ENCODE results near the gene SLC7A1. TPM values are rescaled to one million over a fixed set of nuclear protein-coding genes. Genes with fewer than 3 reads are reported as not detected.

SLC7A1 gene
- total RNA-seq, 5 donors from 2014 or later (not counting 1 experiment from before 2014, with no cell fraction given), result 20.0 to 62.9 (median 57.9) TPM

DNA sequence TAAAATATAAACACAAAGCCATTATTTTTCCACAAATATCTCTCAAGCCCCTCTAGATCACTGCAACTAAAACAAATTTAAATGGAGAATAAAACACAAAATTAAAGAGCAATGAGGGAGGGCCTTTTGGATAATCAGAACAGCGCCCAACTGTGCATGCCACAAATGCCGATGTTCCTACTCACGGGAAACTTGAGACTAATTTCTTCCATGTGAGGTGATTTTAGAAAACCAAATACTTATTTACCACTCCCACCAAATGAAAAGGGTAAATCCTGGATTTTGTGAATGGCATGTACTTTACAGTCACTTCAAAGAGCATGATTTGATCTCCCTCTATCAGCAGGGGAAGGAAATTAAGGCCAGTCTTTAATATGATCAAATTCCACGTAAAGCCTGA is 74.8 kb downstream of the SLC7A1 start:
- no peaks in the 10 kb centered on the region for H3K27me3 Mint-ChIP-seq
- POLR2A ChIA-PET, result no interaction called here

DNA sequence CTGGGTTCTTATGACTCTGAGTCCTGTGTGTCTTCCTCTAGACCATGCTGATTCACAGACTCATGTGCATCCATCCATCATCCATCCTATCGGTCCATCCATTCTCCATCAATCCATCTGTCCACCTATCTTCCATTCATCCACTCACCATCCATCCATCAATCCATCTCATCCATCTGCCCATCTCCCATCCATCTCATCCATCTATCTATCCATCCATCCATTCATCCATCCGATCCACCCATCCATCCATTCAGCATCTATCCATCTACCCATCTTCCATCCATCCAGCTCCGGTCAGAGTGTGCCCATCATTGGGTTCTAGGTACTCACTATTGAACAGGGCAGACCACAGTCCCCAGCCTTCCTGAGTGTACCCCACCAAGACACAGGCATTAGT is 75.6 kb downstream of the SLC7A1 start:
- no peaks in the 10 kb centered on the region for H3K4me1 ChIP-seq (ENCODE audit: control insufficient read depth in 1 of 2, extremely low read depth in 1 of 2, insufficient read depth in 2 of 2, low read length in 2 of 2)
- no peak overlapping the region for H3K4me3 Mint-ChIP-seq
- DNase-seq (no peak), ATAC-seq (replicated peaks in 1 of 4) (no peak)
- no peaks in the 10 kb centered on the region for H3K27me3 ChIP-seq (replicated peaks in 1 of 2; ENCODE audit: control insufficient read depth in 2 of 2, extremely low read depth in 1 of 2, insufficient read depth in 2 of 2, low read length in 1 of 2)
- ChIA-PET POLR2A (no interaction called here), CTCF (no interaction called here)
- 100% methylated on average over 1 of the region's 3 CpGs for WGBS (ENCODE audit: insufficient coverage)
- H3K4me3 ChIP-seq (ENCODE audit: control insufficient read depth in 1 of 2, extremely low read depth in 1 of 2, low read length in 1 of 2), result no peak overlapping the region
- peaks cover 25 to 85% of the 10 kb centered on the region in 2 donors for H3K36me3 ChIP-seq (ENCODE audit: control insufficient read depth in 2 of 2, extremely low read depth in 1 of 2, insufficient read depth in 1 of 2, low read length in 1 of 2)
- peaks cover 53% of the 10 kb centered on the region for H3K36me3 Mint-ChIP-seq
- H3K9me3 ChIP-seq, result no peaks in the 10 kb centered on the region
- no peak overlapping the region for H3K27ac ChIP-seq (ENCODE audit: low read length)
- H3K27ac Mint-ChIP-seq, result no peak overlapping the region
- no peaks in the 10 kb centered on the region for H3K27me3 Mint-ChIP-seq
- H3K4me1 Mint-ChIP-seq, result no peaks in the 10 kb centered on the region
- no peaks in the 10 kb centered on the region for H3K9me3 Mint-ChIP-seq

More for the DNA sequence above, 74.8 kb downstream of the SLC7A1 start:
- Histone ChIP-seq H3K4me3 (ENCODE audit: control insufficient read depth in 1 of 2, extremely low read depth in 1 of 2, low read length in 1 of 2) (no peak overlapping the region), H3K9me3 (no peaks in the 10 kb centered on the region), H3K4me1 (ENCODE audit: control insufficient read depth in 1 of 2, extremely low read depth in 1 of 2, insufficient read depth in 2 of 2, low read length in 2 of 2) (no peaks in the 10 kb centered on the region), H3K36me3 (ENCODE audit: control insufficient read depth in 2 of 2, extremely low read depth in 1 of 2, insufficient read depth in 1 of 2, low read length in 1 of 2) (peaks cover 27 to 81% of the 10 kb centered on the region in 2 donors), H3K27me3 (replicated peaks in 1 of 2; ENCODE audit: control insufficient read depth in 2 of 2, extremely low read depth in 1 of 2, insufficient read depth in 2 of 2, low read length in 1 of 2) (no peaks in the 10 kb centered on the region), H3K27ac (ENCODE audit: low read length) (no peak overlapping the region)
- ATAC-seq (replicated peaks in 1 of 4) (no peak), DNase-seq (no peak)
- CTCF ChIA-PET, result no interaction called here
- Mint-ChIP-seq H3K4me1 (no peaks in the 10 kb centered on the region), H3K36me3 (peaks cover 53% of the 10 kb centered on the region), H3K4me3 (no peak overlapping the region), H3K9me3 (no peaks in the 10 kb centered on the region), H3K27ac (no peak overlapping the region)
- no CpG with 5 or more reads among the region's 4 CpGs for WGBS (ENCODE audit: insufficient coverage)

DNA sequence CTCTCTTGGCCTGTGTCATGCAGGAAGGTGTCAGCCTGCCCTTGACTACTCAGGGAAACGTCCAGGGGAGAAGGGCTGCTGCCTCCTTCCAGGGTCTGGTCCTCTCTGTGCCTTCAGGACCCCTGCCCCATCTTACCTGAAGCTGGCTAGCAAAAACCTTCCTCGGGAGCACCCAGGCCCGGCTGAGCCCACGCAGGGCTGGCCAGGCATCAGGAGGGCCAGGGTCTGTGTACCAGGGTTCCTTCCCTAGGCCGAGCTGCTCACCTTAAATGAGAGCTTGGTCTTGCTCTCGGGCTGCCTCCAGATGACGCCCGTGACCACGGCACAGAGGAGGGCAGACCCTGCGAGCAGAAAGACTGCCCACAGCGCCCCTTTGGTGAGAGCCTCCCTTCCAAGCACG is 78.6 kb downstream of the SLC7A1 start:
- no peak for ATAC-seq (replicated peaks in 1 of 4)
- Mint-ChIP-seq H3K36me3 (peaks cover 45% of the 10 kb centered on the region), H3K27me3 (no peaks in the 10 kb centered on the region), H3K9me3 (no peaks in the 10 kb centered on the region), H3K27ac (no peak overlapping the region), H3K4me3 (no peak overlapping the region), H3K4me1 (no peaks in the 10 kb centered on the region)
- H3K4me1 ChIP-seq (ENCODE audit: control insufficient read depth in 1 of 2, extremely low read depth in 1 of 2, insufficient read depth in 2 of 2, low read length in 2 of 2), result no peaks in the 10 kb centered on the region
- H3K36me3 ChIP-seq (ENCODE audit: control insufficient read depth in 2 of 2, extremely low read depth in 1 of 2, insufficient read depth in 1 of 2, low read length in 1 of 2), result peaks cover 16 to 71% of the 10 kb centered on the region in 2 donors
- WGBS (ENCODE audit: insufficient coverage), result 100% methylated on average over 5 of the region's 12 CpGs
- POLR2A ChIA-PET, result no interaction called here
- no peak for DNase-seq
- H3K9me3 ChIP-seq, result no peaks in the 10 kb centered on the region
- H3K27ac ChIP-seq (ENCODE audit: low read length), result no peak overlapping the region
- H3K27me3 ChIP-seq (replicated peaks in 1 of 2; ENCODE audit: control insufficient read depth in 2 of 2, extremely low read depth in 1 of 2, insufficient read depth in 2 of 2, low read length in 1 of 2), result no peaks in the 10 kb centered on the region
- H3K4me3 ChIP-seq (ENCODE audit: control insufficient read depth in 1 of 2, extremely low read depth in 1 of 2, low read length in 1 of 2), result no peak overlapping the region
- CTCF ChIA-PET, result no interaction called here

DNA sequence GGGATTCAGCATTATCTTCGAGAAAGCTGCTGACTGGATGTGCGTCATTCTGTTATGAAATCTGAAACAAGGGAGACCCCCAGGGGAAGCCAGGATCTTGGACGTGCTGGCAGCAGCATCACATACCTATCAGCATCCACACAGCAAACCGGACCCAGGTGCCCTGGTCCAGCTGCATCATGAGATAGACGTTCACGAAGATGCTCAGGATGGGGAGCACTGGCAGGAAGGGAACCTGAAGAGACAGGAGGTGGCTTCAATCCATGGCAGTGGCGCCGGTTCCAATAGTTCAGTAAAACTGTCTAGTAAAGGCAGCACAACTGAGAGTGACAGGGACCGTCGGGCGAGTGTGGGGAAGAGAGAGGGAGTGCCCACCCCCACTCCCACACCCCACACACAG is 79.5 kb downstream of the SLC7A1 start:
- H3K4me1 ChIP-seq (ENCODE audit: control insufficient read depth in 1 of 2, extremely low read depth in 1 of 2, insufficient read depth in 2 of 2, low read length in 2 of 2), result no peaks in the 10 kb centered on the region
- no peak overlapping the region for H3K27ac ChIP-seq (ENCODE audit: low read length)
- H3K36me3 ChIP-seq (ENCODE audit: control insufficient read depth in 2 of 2, extremely low read depth in 1 of 2, insufficient read depth in 1 of 2, low read length in 1 of 2), result peaks cover 14 to 64% of the 10 kb centered on the region in 2 donors
- no peaks in the 10 kb centered on the region for H3K27me3 ChIP-seq (replicated peaks in 1 of 2; ENCODE audit: control insufficient read depth in 2 of 2, extremely low read depth in 1 of 2, insufficient read depth in 2 of 2, low read length in 1 of 2)
- Mint-ChIP-seq H3K36me3 (peaks cover 38% of the 10 kb centered on the region), H3K27ac (no peak overlapping the region), H3K9me3 (no peaks in the 10 kb centered on the region), H3K27me3 (no peaks in the 10 kb centered on the region), H3K4me1 (no peaks in the 10 kb centered on the region), H3K4me3 (no peak overlapping the region)
- ChIA-PET POLR2A (no interaction called here), CTCF (interaction anchor here in 1 of 2 donors (0.6 kb wide), 1 partner anchor 598 kb away, joined by 5 read pairs; no protein-coding TSS in a partner anchor)
- no peaks in the 10 kb centered on the region for H3K9me3 ChIP-seq
- ATAC-seq (replicated peaks in 1 of 4) (no peak), DNase-seq (no peak)
- 97% methylated on average over 6 of the region's 11 CpGs for WGBS (ENCODE audit: insufficient coverage)
- H3K4me3 ChIP-seq (ENCODE audit: control insufficient read depth in 1 of 2, extremely low read depth in 1 of 2, low read length in 1 of 2), result no peak overlapping the region

DNA sequence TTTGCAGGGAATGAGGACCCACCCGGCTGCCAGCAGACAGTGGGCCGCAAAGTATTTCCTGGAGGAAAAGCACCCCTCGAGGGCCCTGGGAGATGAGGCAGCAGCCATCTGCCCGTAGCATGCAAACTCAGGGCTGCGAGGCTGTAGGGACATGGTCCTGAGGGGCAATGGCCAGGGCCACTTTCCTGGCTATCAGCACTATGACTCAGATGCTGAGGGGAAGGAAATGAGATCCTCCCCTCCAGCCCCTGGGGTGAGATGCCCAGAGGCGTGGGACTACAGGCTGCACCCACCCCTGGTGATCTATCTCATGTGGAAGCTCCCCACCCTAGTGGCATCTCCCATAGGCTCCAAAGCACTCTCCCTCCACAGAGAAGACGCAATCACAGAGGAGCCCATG is 80.1 kb downstream of the SLC7A1 start:
- no peak overlapping the region for H3K4me3 Mint-ChIP-seq
- DNase-seq (no peak), ATAC-seq (replicated peaks in 1 of 4) (no peak)
- H3K27ac ChIP-seq (ENCODE audit: low read length), result no peak overlapping the region
- POLR2A ChIA-PET, result no interaction called here
- CTCF ChIA-PET, result interaction anchor here in 1 of 2 donors (0.6 kb wide), 2 partner anchors 598 to 1154 kb away, joined by 5 to 8 read pairs; no protein-coding TSS in a partner anchor
- peaks cover 14 to 59% of the 10 kb centered on the region in 2 donors for H3K36me3 ChIP-seq (ENCODE audit: control insufficient read depth in 2 of 2, extremely low read depth in 1 of 2, insufficient read depth in 1 of 2, low read length in 1 of 2)
- peaks cover 33% of the 10 kb centered on the region for H3K36me3 Mint-ChIP-seq
- no peaks in the 10 kb centered on the region for H3K9me3 Mint-ChIP-seq
- H3K4me1 ChIP-seq (ENCODE audit: control insufficient read depth in 1 of 2, extremely low read depth in 1 of 2, insufficient read depth in 2 of 2, low read length in 2 of 2), result no peaks in the 10 kb centered on the region
- no peak overlapping the region for H3K27ac Mint-ChIP-seq
- 95% methylated on average over 7 of the region's 7 CpGs for whole genome bisulfite sequencing (ENCODE audit: insufficient coverage)
- H3K4me1 Mint-ChIP-seq, result no peaks in the 10 kb centered on the region
- no peaks in the 10 kb centered on the region for H3K9me3 ChIP-seq
- no peaks in the 10 kb centered on the region for H3K27me3 ChIP-seq (replicated peaks in 1 of 2; ENCODE audit: control insufficient read depth in 2 of 2, extremely low read depth in 1 of 2, insufficient read depth in 2 of 2, low read length in 1 of 2)
- no peak overlapping the region for H3K4me3 ChIP-seq (ENCODE audit: control insufficient read depth in 1 of 2, extremely low read depth in 1 of 2, low read length in 1 of 2)
- H3K27me3 Mint-ChIP-seq, result no peaks in the 10 kb centered on the region

DNA sequence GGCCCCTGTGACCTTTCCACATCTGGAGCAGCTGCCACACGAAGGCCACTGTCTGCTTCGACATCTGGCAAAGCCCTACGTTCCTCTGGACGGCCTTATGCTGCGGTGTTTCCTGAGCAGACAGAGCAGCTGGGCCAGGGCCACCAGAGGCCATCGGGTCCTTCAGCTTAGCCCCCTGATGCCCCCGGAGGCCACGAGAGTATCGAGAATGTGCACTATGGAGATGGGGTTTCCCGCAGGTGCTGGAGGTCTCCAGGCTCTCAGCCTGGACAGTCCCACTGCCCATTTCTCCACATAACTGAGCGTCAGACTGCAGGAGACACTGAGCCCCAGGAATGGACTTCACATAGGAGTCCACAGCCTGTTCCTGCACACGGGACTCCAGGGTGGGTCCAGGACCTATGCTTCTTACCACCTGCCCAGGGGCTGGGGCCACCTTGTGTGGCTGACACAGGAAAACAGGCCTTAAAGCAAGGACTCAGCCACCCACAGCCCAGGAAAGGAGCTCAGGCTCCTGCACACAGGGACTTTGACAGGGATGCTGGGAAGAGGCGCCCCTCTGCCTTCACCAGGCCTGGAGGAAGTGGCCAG is 80.7 kb downstream of the SLC7A1 start:
- POLR2A ChIA-PET, result no interaction called here
- Mint-ChIP-seq H3K9me3 (no peaks in the 10 kb centered on the region), H3K27ac (peak overlapping the region in 1 of 2 donors; percentile 4), H3K4me3 (no peak overlapping the region), H3K27me3 (no peaks in the 10 kb centered on the region), H3K36me3 (peaks cover 29% of the 10 kb centered on the region), H3K4me1 (no peaks in the 10 kb centered on the region)
- CTCF ChIA-PET, result interaction anchor here in 1 of 2 donors (0.6 kb wide), 1 partner anchor 1155 kb away, joined by 8 read pairs; no protein-coding TSS in a partner anchor
- H3K27me3 ChIP-seq (replicated peaks in 1 of 2; ENCODE audit: control insufficient read depth in 2 of 2, extremely low read depth in 1 of 2, insufficient read depth in 2 of 2, low read length in 1 of 2), result no peaks in the 10 kb centered on the region
- no peak for DNase-seq
- ATAC-seq (replicated peaks in 1 of 4), result no peak
- no peaks in the 10 kb centered on the region for H3K9me3 ChIP-seq
- WGBS (ENCODE audit: insufficient coverage), result 84% methylated on average over 13 of the region's 13 CpGs
- no peak overlapping the region for H3K27ac ChIP-seq (ENCODE audit: low read length)
- no peak overlapping the region for H3K4me3 ChIP-seq (ENCODE audit: control insufficient read depth in 1 of 2, extremely low read depth in 1 of 2, low read length in 1 of 2)
- H3K4me1 ChIP-seq (ENCODE audit: control insufficient read depth in 1 of 2, extremely low read depth in 1 of 2, insufficient read depth in 2 of 2, low read length in 2 of 2), result no peaks in the 10 kb centered on the region
- H3K36me3 ChIP-seq (ENCODE audit: control insufficient read depth in 2 of 2, extremely low read depth in 1 of 2, insufficient read depth in 1 of 2, low read length in 1 of 2), result peaks cover 14 to 53% of the 10 kb centered on the region in 2 donors

Data from T-cell (primary cell).